NCI-H2227 treated with DMSO at 0.1 percent for 48 hours (cell line): ENCODE measurements around the gene SERPINB3.
A peak's percentile ranks its signal among the peaks of the same experiment; 100 is the strongest.
"Not testable (repeated sequence)": the region's sequence is repeated elsewhere in the genome, so short reads cannot be mapped to it uniquely, and the experiment has no call there.

Experiments
- DNase-seq: peaks from one replicate; lab custom pipeline; 2025; lab: John Stamatoyannopoulos, UW

The SERPINB3 gene

GRCh38 chr18:63646936-63647335, 14.8 kb downstream of the SERPINB3 start:
- no peak for DNase-seq

GRCh38 chr18:63644694-63645093, 17.0 kb downstream of the SERPINB3 start:
- DNase-seq = not testable (repeated sequence)

- not testable (repeated sequence) for DNase-seq
Measured at GRCh38 chr18:63644142-63644541, 17.6 kb downstream of the SERPINB3 start, which contains the start of gene SERPINB4. SERPINB4 (minus strand) TSS chr18:63644256; CDS start chr18:63643577, 679 bp downstream.

GRCh38 chr18:63642668-63643356, 18.9 kb downstream of the SERPINB3 start:
- DNase-seq = not testable (repeated sequence)

GRCh38 chr18:63641157-63641680, 20.5 kb downstream of the SERPINB3 start:
- DNase-seq = not testable (repeated sequence)

- no peak for DNase-seq
Measured at GRCh38 chr18:63637703-63638102, 24.0 kb downstream of the SERPINB3 start.

GRCh38 chr18:63627819-63628218, 33.9 kb downstream of the SERPINB3 start:
- no peak for DNase-seq

GRCh38 chr18:63626431-63626830, 35.3 kb downstream of the SERPINB3 start:
- DNase-seq = no peak

GRCh38 chr18:63624863-63625262, 36.8 kb downstream of the SERPINB3 start:
- no peak for DNase-seq

GRCh38 chr18:63619661-63620060, 42.0 kb downstream of the SERPINB3 start:
- DNase-seq = no peak

- no peak for DNase-seq
Measured at GRCh38 chr18:63617915-63618234, 43.8 kb downstream of the SERPINB3 start.

GRCh38 chr18:63617049-63617914, 44.4 kb downstream of the SERPINB3 start:
- DNase-seq = peak; percentile 98

- no peak for DNase-seq
Measured at GRCh38 chr18:63613420-63613819, 48.3 kb downstream of the SERPINB3 start.

GRCh38 chr18:63606526-63606925, 55.2 kb downstream of the SERPINB3 start:
- no peak for DNase-seq
